Endothelial cell of umbilical vein (primary cell): ENCODE results near the gene MBD1. TPM values are rescaled to one million over a fixed set of nuclear protein-coding genes. Genes with fewer than 3 reads are reported as not detected.

Experiments
- BruUV-seq: library from RNA; stranded (reverse); fragments of 400-500 nt; replicated peaks from 2 replicates; lab custom pipeline; 2021; lab: Mats Ljungman, UMichigan
- CTCF ChIA-PET: fragments of 300-600, 350-600 bp; sonication (Branson Sonifier 250); formaldehyde crosslinking; loops from one replicate; lab custom pipeline; 2021; ENCODE audit warnings: antibody characterized with exemption, inconsistent platforms; lab: Charles Lee
- POLR2A ChIA-PET: fragments of 300-600, 350-600 bp; sonication (Branson Sonifier 250); formaldehyde crosslinking; loops from one replicate; lab custom pipeline; 2021; ENCODE audit warnings: antibody characterized with exemption, inconsistent platforms; lab: Charles Lee
- DNase-seq: peaks from one replicate; pipeline ENCODE4 v3.0.0-alpha.2; 2011; ENCODE audit warnings: low read depth, low spot score
- FAIRE-seq: peaks from 2 replicates; lab custom pipeline; 2011; peaks lifted over from hg19 to GRCh38; lab: Jason Lieb, UNC
- H2AFZ ChIP-seq: 2 replicates; pipeline ENCODE4 v1.6.0; 2012; ENCODE audit warnings: low read depth, low read length, control low read depth, inconsistent platforms
- H3K27ac ChIP-seq: 2 replicates; pipeline ENCODE4 v1.5.1; 2011; ENCODE audit warnings: low read depth, mild to moderate bottlenecking, control low read depth, low read length, moderate library complexity; ENCODE audit not compliant: insufficient read depth
- H3K27me3 ChIP-seq, 2 experiments: 2 replicates each; pipeline versions ENCODE4 v1.6.0 to v1.6.1; 2011; ENCODE audit warnings: low read length in 2 of 2, mixed read lengths in 1 of 2; ENCODE audit not compliant: control insufficient read depth in 2 of 2, insufficient read depth in 2 of 2
- H3K36me3 ChIP-seq, 2 experiments: 2 replicates in 1 of 2; 3 replicates in 1 of 2; pipeline ENCODE4 v1.5.1; 2011; ENCODE audit warnings: low read length in 2 of 2, mild to moderate bottlenecking in 1 of 2, moderate library complexity in 1 of 2; ENCODE audit not compliant: control insufficient read depth in 2 of 2, insufficient read depth in 2 of 2; ENCODE audit errors: extremely low read depth in 1 of 2
- H3K4me1 ChIP-seq: 3 replicates; pipeline ENCODE4 v1.5.1; 2011; ENCODE audit warnings: mild to moderate bottlenecking, low read length; ENCODE audit not compliant: control insufficient read depth, insufficient read depth; ENCODE audit errors: extremely low read depth
- H3K4me2 ChIP-seq: 2 replicates; pipeline ENCODE4 v1.6.1; 2011; ENCODE audit warnings: low read length, control low read depth, mixed read lengths; ENCODE audit not compliant: insufficient read depth
- H3K4me3 ChIP-seq, 3 experiments: fragments of 200-600 bp in 1 of 3; sonication (generic), shearing (Covaris generic) in 1 of 3; replicated peaks in 1 of 3; 2 replicates each; pipeline ENCODE4 v1.5.1; 2011 to 2016; ENCODE audit warnings: control low read depth in 3 of 3, low read length in 3 of 3, mild to moderate bottlenecking in 2 of 3, inconsistent platforms in 1 of 3, low read depth in 1 of 3, moderate library complexity in 1 of 3; ENCODE audit not compliant: insufficient read depth in 1 of 3
- H3K79me2 ChIP-seq: 2 replicates; pipeline ENCODE4 v1.6.0; 2012; ENCODE audit warnings: low read length, inconsistent platforms; ENCODE audit not compliant: control insufficient read depth, insufficient read depth
- H3K9ac ChIP-seq: replicated peaks from 2 replicates; pipeline ENCODE3; 2011; ENCODE audit warnings: low read length, control low read depth; ENCODE audit not compliant: insufficient read depth; ENCODE audit errors: extremely low read depth
- H3K9me1 ChIP-seq: replicated peaks from 3 replicates; pipeline ENCODE4 v1.6.0; 2011; ENCODE audit warnings: mild to moderate bottlenecking, low read length; ENCODE audit not compliant: control insufficient read depth, insufficient read depth; ENCODE audit errors: extremely low read depth
- H3K9me3 ChIP-seq: replicated peaks from 2 replicates; pipeline ENCODE4 v1.5.1; 2012; ENCODE audit warnings: low read length, inconsistent platforms; ENCODE audit not compliant: control insufficient read depth, insufficient read depth
- H4K20me1 ChIP-seq: replicated peaks from 2 replicates; pipeline ENCODE3; 2011; ENCODE audit warnings: mild to moderate bottlenecking, low read length; ENCODE audit not compliant: control insufficient read depth, insufficient read depth; ENCODE audit errors: extremely low read depth
- EZH2 ChIP-seq: IDR thresholded peaks from 2 replicates; pipeline ENCODE4 v1.6.1; 2012; ENCODE audit warnings: borderline replicate concordance, low read depth, mild to moderate bottlenecking, moderate library complexity, low read length, inconsistent platforms; ENCODE audit not compliant: severe bottlenecking
- FOS ChIP-seq: IDR thresholded peaks from 2 replicates; pipeline ENCODE4 v1.6.1; 2011; ENCODE audit warnings: mild to moderate bottlenecking, low read length, moderate library complexity, borderline replicate concordance; ENCODE audit not compliant: insufficient read depth
- GATA2 ChIP-seq: IDR thresholded peaks from 2 replicates; pipeline ENCODE4 v1.7.0; 2011; ENCODE audit warnings: low read depth, mild to moderate bottlenecking, moderate library complexity, mixed read lengths, low read length; ENCODE audit not compliant: insufficient read length, insufficient read depth
- JUN ChIP-seq: IDR thresholded peaks from 2 replicates; pipeline ENCODE4 v1.6.1; 2011; ENCODE audit warnings: borderline replicate concordance, low read depth; ENCODE audit not compliant: insufficient read length, insufficient read depth
- MYC ChIP-seq: IDR thresholded peaks from one replicate; pipeline ENCODE4 v1.6.1; 2011; ENCODE audit warnings: mild to moderate bottlenecking, low read depth, low read length
- POLR2A ChIP-seq: IDR thresholded peaks from 2 replicates; pipeline ENCODE4 v1.6.1; 2012; ENCODE audit warnings: low read depth, mild to moderate bottlenecking, control low read depth, low read length
- POLR2AphosphoS5 ChIP-seq: IDR thresholded peaks from 2 replicates; pipeline ENCODE4 v1.6.1; 2012; ENCODE audit warnings: low read depth, mild to moderate bottlenecking, control low read depth, low read length, moderate library complexity; ENCODE audit not compliant: insufficient read depth
- dilution Hi-C: fragments of 300-500 bp; cut with MboI; formaldehyde crosslinking; loops from one replicate; pipeline ENCODE4 v1.15.0; 2019; ENCODE audit warnings: low sequenced_read_pairs; ENCODE audit not compliant: extremely low pct_ligation_motif_present
- intact Hi-C: fragments of 100-400 bp; cut with micrococcal nuclease; formaldehyde crosslinking; loops from one replicate; pipeline ENCODE4 v1.10.0; 2022
- polyA plus RNA-seq, 4 experiments: library from polyadenylated mRNA; depleted of rRNA in 3 of 4; stranded (reverse) in 3 of 4; unstranded in 1 of 4; fragments of >200 nt; gene quantifications; 2 replicates each; pipeline versions ENCODE4 v1.2.1 to v1.2.3, GENCODE V29; 2011 to 2012; ENCODE audit warnings: missing spikeins in 1 of 4
- total RNA-seq: library from RNA; stranded (reverse); gene quantifications from 2 replicates; pipeline ENCODE4 v1.2.3, GENCODE V29; 2021
- TF ChIP-seq, protein P1 (sequence below): IDR thresholded peaks from 2 replicates; pipeline ENCODE4 v1.6.1; 2011; ENCODE audit not compliant: insufficient read depth, insufficient read length
- TF ChIP-seq, protein P2 (sequence below), 2 donors: IDR thresholded peaks; 1 replicate in 1 of 2; 2 replicates in 1 of 2; pipeline ENCODE4 v1.5.1; 2011; ENCODE audit warnings: low read length in 2 of 2, mild to moderate bottlenecking in 2 of 2, moderate library complexity in 2 of 2, control low read depth in 1 of 2, inconsistent platforms in 1 of 2, low read depth in 1 of 2; ENCODE audit not compliant: insufficient read depth in 1 of 2; ENCODE audit errors: extremely low read depth in 1 of 2

Gene MBD1
- total and polyA plus RNA-seq, 2 donors (not counting 3 experiments of a cell fraction or from before 2014, with no cell fraction given) = 57.2 to 77.5 TPM

DNA sequence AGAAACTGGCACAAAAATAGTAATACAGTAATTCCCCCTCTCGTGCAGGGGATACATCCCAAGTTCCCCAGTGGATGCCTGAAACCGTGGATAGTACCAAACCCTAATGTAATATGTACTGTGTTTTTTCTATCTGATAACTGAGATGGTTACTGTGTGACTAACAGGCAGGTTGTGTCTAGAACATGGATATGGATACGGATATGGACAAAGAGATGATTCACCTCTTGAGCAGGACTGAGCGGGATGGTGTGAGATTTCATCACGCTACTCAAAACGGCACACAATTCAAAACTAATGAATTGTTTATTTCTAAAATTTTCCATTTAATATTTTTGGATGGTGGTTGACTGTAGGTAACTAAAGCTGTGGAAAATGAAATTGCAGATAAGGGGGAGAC lies 3.4 kb downstream of the MBD1 start:
- no peak overlapping the region for H2AFZ ChIP-seq
- BruUV-seq = no TSS peak
- POLR2A ChIA-PET = no interaction called here
- H3K27me3 ChIP-seq = no peaks in the 10 kb centered on the region
- H3K79me2 ChIP-seq = peaks cover 27% of the 10 kb centered on the region
- CTCF ChIA-PET = interaction anchor here (2.9 kb wide), 1 partner anchor 10 kb away, joined by 19 read pairs; no protein-coding TSS in a partner anchor
- H4K20me1 ChIP-seq = no peaks in the 10 kb centered on the region
- no peak overlapping the region for H3K4me3 ChIP-seq
- H3K9me1 ChIP-seq = no peaks in the 10 kb centered on the region
- FAIRE-seq = no peak
- dilution Hi-C loops = no loop called here
- H3K9me3 ChIP-seq = no peaks in the 10 kb centered on the region
- intact Hi-C loops = no loop called here
- H3K27ac ChIP-seq = no peak overlapping the region
- TF ChIP-seq MYC (no peak), POLR2A (no peak), FOS (no peak), EZH2 (no peak), GATA2 (no peak), JUN (no peak), POLR2AphosphoS5 (no peak)
- TF ChIP-seq, protein P1, sequence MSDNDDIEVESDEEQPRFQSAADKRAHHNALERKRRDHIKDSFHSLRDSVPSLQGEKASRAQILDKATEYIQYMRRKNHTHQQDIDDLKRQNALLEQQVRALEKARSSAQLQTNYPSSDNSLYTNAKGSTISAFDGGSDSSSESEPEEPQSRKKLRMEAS = no peak
- TF ChIP-seq, protein P2, sequence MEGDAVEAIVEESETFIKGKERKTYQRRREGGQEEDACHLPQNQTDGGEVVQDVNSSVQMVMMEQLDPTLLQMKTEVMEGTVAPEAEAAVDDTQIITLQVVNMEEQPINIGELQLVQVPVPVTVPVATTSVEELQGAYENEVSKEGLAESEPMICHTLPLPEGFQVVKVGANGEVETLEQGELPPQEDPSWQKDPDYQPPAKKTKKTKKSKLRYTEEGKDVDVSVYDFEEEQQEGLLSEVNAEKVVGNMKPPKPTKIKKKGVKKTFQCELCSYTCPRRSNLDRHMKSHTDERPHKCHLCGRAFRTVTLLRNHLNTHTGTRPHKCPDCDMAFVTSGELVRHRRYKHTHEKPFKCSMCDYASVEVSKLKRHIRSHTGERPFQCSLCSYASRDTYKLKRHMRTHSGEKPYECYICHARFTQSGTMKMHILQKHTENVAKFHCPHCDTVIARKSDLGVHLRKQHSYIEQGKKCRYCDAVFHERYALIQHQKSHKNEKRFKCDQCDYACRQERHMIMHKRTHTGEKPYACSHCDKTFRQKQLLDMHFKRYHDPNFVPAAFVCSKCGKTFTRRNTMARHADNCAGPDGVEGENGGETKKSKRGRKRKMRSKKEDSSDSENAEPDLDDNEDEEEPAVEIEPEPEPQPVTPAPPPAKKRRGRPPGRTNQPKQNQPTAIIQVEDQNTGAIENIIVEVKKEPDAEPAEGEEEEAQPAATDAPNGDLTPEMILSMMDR (IDR thresholded peaks at IDR 0.05; ENCODE audit: extremely low read depth in 1 of 2, insufficient read depth in 1 of 2, low read depth in 1 of 2, low read length in 2 of 2) = no peak
- DNase-seq = no peak
- H3K4me2 ChIP-seq = no peak overlapping the region
- H3K4me1 ChIP-seq = peaks cover 23% of the 10 kb centered on the region
- H3K36me3 ChIP-seq = peaks cover 27 to 44% of the 10 kb centered on the region in 2 experiments
- H3K9ac ChIP-seq = no peak overlapping the region
